RWPE1 (cell line): ENCODE data around the gene HLA-F.

ENCODE experiments used
- CTCF ChIA-PET: fragments of 350-600 bp; sonication (Branson Sonifier 250); formaldehyde crosslinking; extraction: SDS; loops from one replicate; lab custom pipeline; 2021; lab: Yijun Ruan, JAX
- POLR2A ChIA-PET: fragments of 400-600 bp; formaldehyde crosslinking; extraction: SDS; loops from one replicate; lab custom pipeline; 2020; ENCODE audit warnings: antibody characterized with exemption; ENCODE audit not compliant: low non-redundant PET; lab: Yijun Ruan, JAX
- DNase-seq: peaks from one replicate; pipeline ENCODE4 v3.0.0; 2012; ENCODE audit warnings: low spot score
- H3K27ac ChIP-seq: fragments of 450-650 bp; 2 replicates; pipeline ENCODE4 v1.5.1; 2017
- TF ChIP-seq, protein P1 (sequence below): fragments of 450-650 bp; conservative IDR thresholded peaks from 2 replicates; pipeline ENCODE4 v1.5.1; 2017; ENCODE audit warnings: low read depth, mild to moderate bottlenecking

The HLA-F gene

DNA sequence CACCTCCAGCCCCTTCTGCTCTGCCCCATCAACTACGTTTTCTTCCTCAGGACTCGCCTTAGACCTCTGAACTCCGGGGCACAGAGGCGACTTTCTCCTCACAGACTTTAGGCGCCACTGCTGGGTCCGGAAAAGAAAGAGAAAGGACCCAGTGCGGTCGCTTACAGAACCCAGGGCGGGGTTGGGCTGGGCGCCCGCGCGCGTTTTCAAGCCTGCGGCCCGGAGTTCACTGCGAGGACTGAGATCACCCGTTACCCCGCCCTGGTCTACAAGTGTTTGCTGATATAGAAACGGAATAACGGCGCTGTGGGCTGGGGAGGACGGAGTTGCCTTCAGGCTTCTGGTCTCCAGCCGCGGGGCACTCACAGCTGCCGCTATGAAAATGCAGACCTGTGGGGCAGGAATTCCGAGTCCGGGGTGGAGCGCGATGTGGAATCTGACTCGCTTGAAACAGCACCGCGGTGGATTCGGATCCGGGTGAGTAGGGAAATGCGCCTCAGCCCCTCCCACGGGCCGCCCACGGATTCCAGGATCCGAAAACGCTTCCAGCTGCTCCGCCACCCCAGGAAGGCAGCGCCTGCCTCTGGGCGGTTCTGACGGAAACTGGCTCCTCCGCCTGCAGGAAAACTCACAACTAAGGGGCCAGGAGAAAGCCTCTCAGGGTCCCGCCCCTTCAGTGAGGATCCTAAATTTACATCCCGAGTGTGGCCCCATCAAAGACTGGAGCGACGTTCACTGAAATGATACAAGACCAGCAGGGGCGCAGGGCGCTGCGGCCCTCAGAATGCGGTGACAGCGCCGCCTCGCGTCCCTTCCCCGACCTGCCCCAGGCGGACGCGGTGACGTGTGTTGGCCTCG is 29.4 kb downstream of the HLA-F start:
- peak; percentile 76 for DNase-seq
- ChIA-PET POLR2A (no interaction called here), CTCF (interaction anchor here (0.6 to 1.4 kb wide), 8 partner anchors 10 to 639 kb away, joined by 3 to 4 read pairs (median 3); no protein-coding TSS in a partner anchor)
- H3K27ac ChIP-seq: peak overlapping the region; percentile 93
- TF ChIP-seq, protein P1, sequence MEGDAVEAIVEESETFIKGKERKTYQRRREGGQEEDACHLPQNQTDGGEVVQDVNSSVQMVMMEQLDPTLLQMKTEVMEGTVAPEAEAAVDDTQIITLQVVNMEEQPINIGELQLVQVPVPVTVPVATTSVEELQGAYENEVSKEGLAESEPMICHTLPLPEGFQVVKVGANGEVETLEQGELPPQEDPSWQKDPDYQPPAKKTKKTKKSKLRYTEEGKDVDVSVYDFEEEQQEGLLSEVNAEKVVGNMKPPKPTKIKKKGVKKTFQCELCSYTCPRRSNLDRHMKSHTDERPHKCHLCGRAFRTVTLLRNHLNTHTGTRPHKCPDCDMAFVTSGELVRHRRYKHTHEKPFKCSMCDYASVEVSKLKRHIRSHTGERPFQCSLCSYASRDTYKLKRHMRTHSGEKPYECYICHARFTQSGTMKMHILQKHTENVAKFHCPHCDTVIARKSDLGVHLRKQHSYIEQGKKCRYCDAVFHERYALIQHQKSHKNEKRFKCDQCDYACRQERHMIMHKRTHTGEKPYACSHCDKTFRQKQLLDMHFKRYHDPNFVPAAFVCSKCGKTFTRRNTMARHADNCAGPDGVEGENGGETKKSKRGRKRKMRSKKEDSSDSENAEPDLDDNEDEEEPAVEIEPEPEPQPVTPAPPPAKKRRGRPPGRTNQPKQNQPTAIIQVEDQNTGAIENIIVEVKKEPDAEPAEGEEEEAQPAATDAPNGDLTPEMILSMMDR: peak; percentile 97

GRCh38 chr6:29753309-29753644 is 30.0 kb downstream of the HLA-F start:
- ChIA-PET CTCF (interaction anchor here (0.7 to 1.4 kb wide), 5 partner anchors 10 to 640 kb away, joined by 3 to 4 read pairs (median 3); no protein-coding TSS in a partner anchor), POLR2A (no interaction called here)
- DNase-seq: no peak
- TF ChIP-seq, protein P1: peak; percentile 57; the same call in 1 of the 2 replicates
- H3K27ac ChIP-seq: peak overlapping the region; percentile 93

- ChIA-PET CTCF (no interaction called here), POLR2A (no interaction called here)
- no peak for DNase-seq
- TF ChIP-seq, protein P1: no peak
- no peak overlapping the region for H3K27ac ChIP-seq
These were observed 32.1 kb downstream of the HLA-F start for GRCh38 chr6:29755295-29755871.

DNA sequence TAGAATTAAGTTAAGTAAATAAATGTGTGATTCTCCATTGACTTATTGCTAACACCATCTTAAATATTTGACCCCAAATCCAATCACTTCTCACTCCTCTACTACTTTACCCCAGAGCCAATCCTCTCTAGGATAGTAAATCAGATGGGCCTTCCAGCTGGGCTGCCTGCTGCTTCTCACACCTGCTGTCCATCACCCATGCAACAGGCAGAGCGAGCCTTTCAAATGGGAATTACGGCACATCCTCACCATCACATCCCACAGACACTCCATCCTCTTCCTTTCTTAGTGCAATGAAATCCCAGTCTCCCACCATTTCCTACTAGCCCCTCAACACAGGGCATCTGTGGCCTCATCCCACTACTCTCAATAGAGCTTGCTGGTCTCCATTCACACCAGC is 34.0 kb downstream of the HLA-F start:
- H3K27ac ChIP-seq: no peak overlapping the region
- no peak for DNase-seq
- TF ChIP-seq, protein P1: no peak
- ChIA-PET POLR2A (no interaction called here), CTCF (interaction anchor here (0.6 kb wide), 1 partner anchor 124 kb away, joined by 4 read pairs; no protein-coding TSS in a partner anchor)

GRCh38 chr6:29757701-29758293 is 34.6 kb downstream of the HLA-F start:
- CTCF ChIA-PET: no interaction called here
- TF ChIP-seq, protein P1: no peak
- no peak for DNase-seq
- no peak overlapping the region for H3K27ac ChIP-seq
- POLR2A ChIA-PET: no interaction called here

DNA sequence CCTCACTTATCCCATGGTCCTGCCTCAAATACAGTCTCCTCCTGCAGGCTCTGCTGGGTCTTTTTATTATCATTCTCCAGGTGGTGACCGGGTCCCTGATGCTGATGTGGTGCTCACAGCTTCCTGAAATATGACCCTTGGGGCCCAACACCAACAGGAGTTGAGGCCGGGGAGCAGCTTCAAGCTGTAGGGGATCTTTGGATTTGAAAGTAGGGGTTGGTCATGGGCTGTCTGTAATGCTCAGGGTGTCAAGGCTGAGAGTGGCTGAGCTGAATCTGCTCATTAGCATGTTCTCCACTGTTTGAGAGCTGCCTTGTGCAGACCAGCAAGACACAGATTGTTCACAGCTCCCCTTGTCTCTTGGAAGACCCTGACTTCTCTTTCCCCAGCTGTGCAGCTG is 35.5 kb downstream of the HLA-F start:
- TF ChIP-seq, protein P1: no peak
- no peak for DNase-seq
- ChIA-PET CTCF (interaction anchor here (0.5 to 0.6 kb wide), 2 partner anchors 10 to 282 kb away, joined by 3 to 4 read pairs; no protein-coding TSS in a partner anchor), POLR2A (no interaction called here)
- H3K27ac ChIP-seq: no peak overlapping the region
